WTC11 (cell line): ENCODE data around the gene KCNB1. TPM values are rescaled to one million over a fixed set of nuclear protein-coding genes. Genes with fewer than 3 reads are reported as not detected.

ENCODE experiments used
- ATAC-seq: fragments of 200-7000 bp; cut with Tn5 transposase; 2 replicates; pipeline ENCODE4 v1.10.0; 2021; ENCODE audit warnings: mild to moderate bottlenecking, moderate library complexity
- CTCF ChIA-PET: fragments of 300-600 bp; sonication (Branson Sonifier 250); formaldehyde crosslinking; loops from one replicate; lab custom pipeline; 2021; ENCODE audit warnings: antibody characterized with exemption; lab: Charles Lee
- POLR2A ChIA-PET: fragments of 350-600 bp; sonication (Branson Sonifier 250); formaldehyde crosslinking; loops from one replicate; lab custom pipeline; 2021; ENCODE audit warnings: antibody characterized with exemption; lab: Charles Lee
- DNase-seq: peaks from one replicate; pipeline ENCODE4 v3.0.0; 2021; ENCODE audit warnings: low spot score
- H3K27ac Mint-ChIP-seq: 2 replicates; pipeline ENCODE4 v1.8.0; 2021; ENCODE audit warnings: mixed read lengths
- H3K27me3 Mint-ChIP-seq: 2 replicates; pipeline ENCODE4 v1.8.0; 2021; ENCODE audit warnings: low read depth, mild to moderate bottlenecking, moderate library complexity, mixed read lengths
- H3K36me3 Mint-ChIP-seq: 2 replicates; pipeline ENCODE4 v1.8.0; 2021; ENCODE audit warnings: mixed read lengths
- H3K4me1 Mint-ChIP-seq: 2 replicates; pipeline ENCODE4 v1.8.0; 2022; ENCODE audit warnings: mixed read lengths
- H3K4me3 Mint-ChIP-seq: 2 replicates; pipeline ENCODE4 v1.8.0; 2021; ENCODE audit warnings: mild to moderate bottlenecking, moderate library complexity, mixed read lengths
- H3K9me3 Mint-ChIP-seq: 2 replicates; pipeline ENCODE4 v1.8.0; 2021; ENCODE audit warnings: mixed read lengths
- ATF1 ChIP-seq: sonication (generic); formaldehyde crosslinking; IDR thresholded peaks from 2 replicates; pipeline ENCODE4 v1.8.1; 2023; ENCODE audit warnings: mild to moderate bottlenecking, moderate library complexity, missing genetic modification reagents
- IRF1 ChIP-seq: sonication (generic); formaldehyde crosslinking; IDR thresholded peaks from 2 replicates; pipeline ENCODE4 v1.8.0; 2023; ENCODE audit warnings: missing genetic modification reagents
- MYBL2 ChIP-seq: sonication (generic); formaldehyde crosslinking; IDR thresholded peaks from 2 replicates; pipeline ENCODE4 v1.8.1; 2023; ENCODE audit warnings: mild to moderate bottlenecking, moderate library complexity, missing genetic modification reagents
- NFATC4 ChIP-seq: fragments of 250-450 bp; sonication (Bioruptor Pico); IDR thresholded peaks from 2 replicates; pipeline ENCODE4 v1.9.0; 2021; ENCODE audit warnings: mild to moderate bottlenecking
- NFE2L1 ChIP-seq: sonication (generic); formaldehyde crosslinking; IDR thresholded peaks from 2 replicates; pipeline ENCODE4 v1.8.1; 2023; ENCODE audit warnings: missing genetic modification reagents
- NFYB ChIP-seq: sonication (generic); formaldehyde crosslinking; conservative IDR thresholded peaks from 2 replicates; pipeline ENCODE4 v1.8.0; 2022; ENCODE audit warnings: low read depth, missing genetic modification reagents
- PRRX2 ChIP-seq: fragments of 250-450 bp; sonication (Bioruptor Pico); IDR thresholded peaks from 2 replicates; pipeline ENCODE4 v1.8.0; 2021; ENCODE audit warnings: mild to moderate bottlenecking
- TCF7 ChIP-seq: sonication (generic); formaldehyde crosslinking; IDR thresholded peaks from 2 replicates; pipeline ENCODE4 v1.8.0; 2022; ENCODE audit warnings: mild to moderate bottlenecking, low read depth, missing genetic modification reagents, moderate library complexity
- TP53 ChIP-seq: sonication (generic); formaldehyde crosslinking; IDR thresholded peaks from 2 replicates; pipeline ENCODE4 v1.8.1; 2023; ENCODE audit warnings: mild to moderate bottlenecking, missing genetic modification reagents
- ZNF232 ChIP-seq: sonication (generic); formaldehyde crosslinking; IDR thresholded peaks from 2 replicates; pipeline ENCODE4 v1.8.0; 2022; ENCODE audit warnings: mild to moderate bottlenecking, missing genetic modification reagents
- ZNF423 ChIP-seq: fragments of 250-450 bp; sonication (Bioruptor Pico); IDR thresholded peaks from 2 replicates; pipeline ENCODE4 v2.1.2; 2022; ENCODE audit warnings: mild to moderate bottlenecking, moderate library complexity
- total RNA-seq: library from RNA; stranded (reverse); gene quantifications from 3 replicates; pipeline ENCODE4 v1.2.3, GENCODE V29; 2021
- TF ChIP-seq, protein P1 (sequence below): sonication (generic); formaldehyde crosslinking; IDR thresholded peaks from 2 replicates; pipeline ENCODE4 v1.8.1; 2023; ENCODE audit warnings: mild to moderate bottlenecking, missing genetic modification reagents
- TF ChIP-seq, protein P2 (sequence below): sonication (generic); formaldehyde crosslinking; IDR thresholded peaks from 2 replicates; pipeline ENCODE4 v1.8.1; 2023; ENCODE audit warnings: mild to moderate bottlenecking, missing genetic modification reagents, moderate library complexity
- TF ChIP-seq, protein P3 (sequence below): sonication (generic); formaldehyde crosslinking; IDR thresholded peaks from 2 replicates; pipeline ENCODE4 v1.8.0; 2023; ENCODE audit warnings: missing genetic modification reagents, mild to moderate bottlenecking, borderline replicate concordance
- TF ChIP-seq, protein P4 (sequence below): fragments of 250-450 bp; sonication (Bioruptor Pico); IDR thresholded peaks from 2 replicates; pipeline ENCODE4 v1.9.0; 2021; ENCODE audit warnings: mild to moderate bottlenecking
- TF ChIP-seq, protein P5 (sequence below): fragments of 250-450 bp; sonication (Bioruptor Pico); IDR thresholded peaks from 2 replicates; pipeline ENCODE4 v2.1.2; 2022; ENCODE audit warnings: mild to moderate bottlenecking, moderate library complexity
- TF ChIP-seq, protein P6 (sequence below): sonication (generic); formaldehyde crosslinking; IDR thresholded peaks from 2 replicates; pipeline ENCODE4 v1.8.0; 2022; ENCODE audit warnings: missing genetic modification reagents

KCNB1 gene
- total RNA-seq, 1 experiment from 2014 or later = 1.1 TPM

GRCh38 chr20:49403911-49404310 is 78.6 kb downstream of the KCNB1 start:
- H3K9me3 Mint-ChIP-seq = peaks cover 12% of the 10 kb centered on the region
- CTCF ChIA-PET = interaction anchor here (1.2 to 2.4 kb wide), 4 partner anchors 18 to 205 kb away, joined by 3 to 8 read pairs (median 6); no protein-coding TSS in a partner anchor
- POLR2A ChIA-PET = no interaction called here
- H3K27ac Mint-ChIP-seq = no peak overlapping the region
- no peak overlapping the region for H3K4me3 Mint-ChIP-seq
- H3K36me3 Mint-ChIP-seq = no peaks in the 10 kb centered on the region
- H3K27me3 Mint-ChIP-seq = no peaks in the 10 kb centered on the region
- TF ChIP-seq, protein P1, sequence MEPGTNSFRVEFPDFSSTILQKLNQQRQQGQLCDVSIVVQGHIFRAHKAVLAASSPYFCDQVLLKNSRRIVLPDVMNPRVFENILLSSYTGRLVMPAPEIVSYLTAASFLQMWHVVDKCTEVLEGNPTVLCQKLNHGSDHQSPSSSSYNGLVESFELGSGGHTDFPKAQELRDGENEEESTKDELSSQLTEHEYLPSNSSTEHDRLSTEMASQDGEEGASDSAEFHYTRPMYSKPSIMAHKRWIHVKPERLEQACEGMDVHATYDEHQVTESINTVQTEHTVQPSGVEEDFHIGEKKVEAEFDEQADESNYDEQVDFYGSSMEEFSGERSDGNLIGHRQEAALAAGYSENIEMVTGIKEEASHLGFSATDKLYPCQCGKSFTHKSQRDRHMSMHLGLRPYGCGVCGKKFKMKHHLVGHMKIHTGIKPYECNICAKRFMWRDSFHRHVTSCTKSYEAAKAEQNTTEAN (CRISPR knock-in tag) = no peak
- TF ChIP-seq, protein P2, sequence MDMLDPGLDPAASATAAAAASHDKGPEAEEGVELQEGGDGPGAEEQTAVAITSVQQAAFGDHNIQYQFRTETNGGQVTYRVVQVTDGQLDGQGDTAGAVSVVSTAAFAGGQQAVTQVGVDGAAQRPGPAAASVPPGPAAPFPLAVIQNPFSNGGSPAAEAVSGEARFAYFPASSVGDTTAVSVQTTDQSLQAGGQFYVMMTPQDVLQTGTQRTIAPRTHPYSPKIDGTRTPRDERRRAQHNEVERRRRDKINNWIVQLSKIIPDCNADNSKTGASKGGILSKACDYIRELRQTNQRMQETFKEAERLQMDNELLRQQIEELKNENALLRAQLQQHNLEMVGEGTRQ (CRISPR knock-in tag) = no peak
- TF ChIP-seq NFATC4 (CRISPR knock-in tag) (no peak), ATF1 (CRISPR knock-in tag) (no peak), MYBL2 (CRISPR knock-in tag) (no peak), NFE2L1 (no peak), ZNF423 (CRISPR knock-in tag) (no peak)
- TF ChIP-seq, protein P3, sequence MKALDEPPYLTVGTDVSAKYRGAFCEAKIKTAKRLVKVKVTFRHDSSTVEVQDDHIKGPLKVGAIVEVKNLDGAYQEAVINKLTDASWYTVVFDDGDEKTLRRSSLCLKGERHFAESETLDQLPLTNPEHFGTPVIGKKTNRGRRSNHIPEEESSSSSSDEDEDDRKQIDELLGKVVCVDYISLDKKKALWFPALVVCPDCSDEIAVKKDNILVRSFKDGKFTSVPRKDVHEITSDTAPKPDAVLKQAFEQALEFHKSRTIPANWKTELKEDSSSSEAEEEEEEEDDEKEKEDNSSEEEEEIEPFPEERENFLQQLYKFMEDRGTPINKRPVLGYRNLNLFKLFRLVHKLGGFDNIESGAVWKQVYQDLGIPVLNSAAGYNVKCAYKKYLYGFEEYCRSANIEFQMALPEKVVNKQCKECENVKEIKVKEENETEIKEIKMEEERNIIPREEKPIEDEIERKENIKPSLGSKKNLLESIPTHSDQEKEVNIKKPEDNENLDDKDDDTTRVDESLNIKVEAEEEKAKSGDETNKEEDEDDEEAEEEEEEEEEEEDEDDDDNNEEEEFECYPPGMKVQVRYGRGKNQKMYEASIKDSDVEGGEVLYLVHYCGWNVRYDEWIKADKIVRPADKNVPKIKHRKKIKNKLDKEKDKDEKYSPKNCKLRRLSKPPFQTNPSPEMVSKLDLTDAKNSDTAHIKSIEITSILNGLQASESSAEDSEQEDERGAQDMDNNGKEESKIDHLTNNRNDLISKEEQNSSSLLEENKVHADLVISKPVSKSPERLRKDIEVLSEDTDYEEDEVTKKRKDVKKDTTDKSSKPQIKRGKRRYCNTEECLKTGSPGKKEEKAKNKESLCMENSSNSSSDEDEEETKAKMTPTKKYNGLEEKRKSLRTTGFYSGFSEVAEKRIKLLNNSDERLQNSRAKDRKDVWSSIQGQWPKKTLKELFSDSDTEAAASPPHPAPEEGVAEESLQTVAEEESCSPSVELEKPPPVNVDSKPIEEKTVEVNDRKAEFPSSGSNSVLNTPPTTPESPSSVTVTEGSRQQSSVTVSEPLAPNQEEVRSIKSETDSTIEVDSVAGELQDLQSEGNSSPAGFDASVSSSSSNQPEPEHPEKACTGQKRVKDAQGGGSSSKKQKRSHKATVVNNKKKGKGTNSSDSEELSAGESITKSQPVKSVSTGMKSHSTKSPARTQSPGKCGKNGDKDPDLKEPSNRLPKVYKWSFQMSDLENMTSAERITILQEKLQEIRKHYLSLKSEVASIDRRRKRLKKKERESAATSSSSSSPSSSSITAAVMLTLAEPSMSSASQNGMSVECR (CRISPR knock-in tag) = no peak
- no peak for DNase-seq
- H3K4me1 Mint-ChIP-seq = peaks cover 21% of the 10 kb centered on the region
- ATAC-seq = no peak

- Mint-ChIP-seq H3K4me1 (peaks cover 21% of the 10 kb centered on the region), H3K36me3 (no peaks in the 10 kb centered on the region), H3K27ac (no peak overlapping the region), H3K9me3 (peaks cover 12% of the 10 kb centered on the region), H3K4me3 (no peak overlapping the region), H3K27me3 (no peaks in the 10 kb centered on the region)
- POLR2A ChIA-PET = no interaction called here
- DNase-seq = no peak
- CTCF ChIA-PET = interaction anchor here (1.2 to 3.0 kb wide), 5 partner anchors 18 to 206 kb away, joined by 3 to 12 read pairs (median 7); no protein-coding TSS in a partner anchor
- TF ChIP-seq TP53 (CRISPR knock-in tag) = no peak
- no peak for TF ChIP-seq TCF7 (CRISPR knock-in tag)
- no peak for TF ChIP-seq NFYB
- TF ChIP-seq PRRX2 (CRISPR knock-in tag) = no peak
- TF ChIP-seq, protein P4, sequence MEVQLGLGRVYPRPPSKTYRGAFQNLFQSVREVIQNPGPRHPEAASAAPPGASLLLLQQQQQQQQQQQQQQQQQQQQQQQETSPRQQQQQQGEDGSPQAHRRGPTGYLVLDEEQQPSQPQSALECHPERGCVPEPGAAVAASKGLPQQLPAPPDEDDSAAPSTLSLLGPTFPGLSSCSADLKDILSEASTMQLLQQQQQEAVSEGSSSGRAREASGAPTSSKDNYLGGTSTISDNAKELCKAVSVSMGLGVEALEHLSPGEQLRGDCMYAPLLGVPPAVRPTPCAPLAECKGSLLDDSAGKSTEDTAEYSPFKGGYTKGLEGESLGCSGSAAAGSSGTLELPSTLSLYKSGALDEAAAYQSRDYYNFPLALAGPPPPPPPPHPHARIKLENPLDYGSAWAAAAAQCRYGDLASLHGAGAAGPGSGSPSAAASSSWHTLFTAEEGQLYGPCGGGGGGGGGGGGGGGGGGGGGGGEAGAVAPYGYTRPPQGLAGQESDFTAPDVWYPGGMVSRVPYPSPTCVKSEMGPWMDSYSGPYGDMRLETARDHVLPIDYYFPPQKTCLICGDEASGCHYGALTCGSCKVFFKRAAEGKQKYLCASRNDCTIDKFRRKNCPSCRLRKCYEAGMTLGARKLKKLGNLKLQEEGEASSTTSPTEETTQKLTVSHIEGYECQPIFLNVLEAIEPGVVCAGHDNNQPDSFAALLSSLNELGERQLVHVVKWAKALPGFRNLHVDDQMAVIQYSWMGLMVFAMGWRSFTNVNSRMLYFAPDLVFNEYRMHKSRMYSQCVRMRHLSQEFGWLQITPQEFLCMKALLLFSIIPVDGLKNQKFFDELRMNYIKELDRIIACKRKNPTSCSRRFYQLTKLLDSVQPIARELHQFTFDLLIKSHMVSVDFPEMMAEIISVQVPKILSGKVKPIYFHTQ = no peak
- no peak for TF ChIP-seq ZNF232 (CRISPR knock-in tag)
- no peak for TF ChIP-seq MYBL2 (CRISPR knock-in tag)
- no peak for ATAC-seq
Measured at GRCh38 chr20:49403012-49403411, 79.5 kb downstream of the KCNB1 start.

DNA sequence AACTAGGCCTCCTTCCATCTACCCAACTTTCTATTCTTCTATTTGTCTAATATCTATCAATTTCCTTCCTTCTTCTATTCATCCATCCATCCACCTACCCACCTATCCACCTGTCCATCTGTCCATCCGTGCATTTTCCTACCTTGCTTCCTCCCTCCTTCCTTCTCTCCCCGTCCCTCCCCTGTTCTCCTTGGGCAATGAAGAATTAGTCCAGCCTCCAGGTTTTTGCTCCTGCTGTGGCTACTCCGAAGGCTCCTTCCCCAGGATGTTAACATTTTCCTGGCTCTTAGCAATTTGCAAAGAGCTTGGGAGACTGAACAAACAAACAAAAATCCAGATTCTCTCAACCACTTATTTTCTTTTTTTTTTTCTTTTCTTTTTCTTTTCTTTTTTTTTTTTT is 81.6 kb downstream of the KCNB1 start:
- Mint-ChIP-seq H3K27ac (no peak overlapping the region; the same call in 1 of the 2 replicates), H3K9me3 (peaks cover 12% of the 10 kb centered on the region), H3K36me3 (no peaks in the 10 kb centered on the region), H3K4me1 (peaks cover 21% of the 10 kb centered on the region), H3K27me3 (no peaks in the 10 kb centered on the region), H3K4me3 (no peak overlapping the region)
- no peak for ATAC-seq
- DNase-seq = no peak
- no peak for TF ChIP-seq IRF1 (CRISPR knock-in tag)
- TF ChIP-seq, protein P5, sequence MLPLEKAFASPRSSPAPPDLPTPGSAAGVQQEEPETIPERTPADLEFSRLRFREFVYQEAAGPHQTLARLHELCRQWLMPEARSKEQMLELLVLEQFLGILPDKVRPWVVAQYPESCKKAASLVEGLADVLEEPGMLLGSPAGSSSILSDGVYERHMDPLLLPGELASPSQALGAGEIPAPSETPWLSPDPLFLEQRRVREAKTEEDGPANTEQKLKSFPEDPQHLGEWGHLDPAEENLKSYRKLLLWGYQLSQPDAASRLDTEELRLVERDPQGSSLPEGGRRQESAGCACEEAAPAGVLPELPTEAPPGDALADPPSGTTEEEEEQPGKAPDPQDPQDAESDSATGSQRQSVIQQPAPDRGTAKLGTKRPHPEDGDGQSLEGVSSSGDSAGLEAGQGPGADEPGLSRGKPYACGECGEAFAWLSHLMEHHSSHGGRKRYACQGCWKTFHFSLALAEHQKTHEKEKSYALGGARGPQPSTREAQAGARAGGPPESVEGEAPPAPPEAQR (CRISPR knock-in tag) = no peak
- TF ChIP-seq, protein P6, sequence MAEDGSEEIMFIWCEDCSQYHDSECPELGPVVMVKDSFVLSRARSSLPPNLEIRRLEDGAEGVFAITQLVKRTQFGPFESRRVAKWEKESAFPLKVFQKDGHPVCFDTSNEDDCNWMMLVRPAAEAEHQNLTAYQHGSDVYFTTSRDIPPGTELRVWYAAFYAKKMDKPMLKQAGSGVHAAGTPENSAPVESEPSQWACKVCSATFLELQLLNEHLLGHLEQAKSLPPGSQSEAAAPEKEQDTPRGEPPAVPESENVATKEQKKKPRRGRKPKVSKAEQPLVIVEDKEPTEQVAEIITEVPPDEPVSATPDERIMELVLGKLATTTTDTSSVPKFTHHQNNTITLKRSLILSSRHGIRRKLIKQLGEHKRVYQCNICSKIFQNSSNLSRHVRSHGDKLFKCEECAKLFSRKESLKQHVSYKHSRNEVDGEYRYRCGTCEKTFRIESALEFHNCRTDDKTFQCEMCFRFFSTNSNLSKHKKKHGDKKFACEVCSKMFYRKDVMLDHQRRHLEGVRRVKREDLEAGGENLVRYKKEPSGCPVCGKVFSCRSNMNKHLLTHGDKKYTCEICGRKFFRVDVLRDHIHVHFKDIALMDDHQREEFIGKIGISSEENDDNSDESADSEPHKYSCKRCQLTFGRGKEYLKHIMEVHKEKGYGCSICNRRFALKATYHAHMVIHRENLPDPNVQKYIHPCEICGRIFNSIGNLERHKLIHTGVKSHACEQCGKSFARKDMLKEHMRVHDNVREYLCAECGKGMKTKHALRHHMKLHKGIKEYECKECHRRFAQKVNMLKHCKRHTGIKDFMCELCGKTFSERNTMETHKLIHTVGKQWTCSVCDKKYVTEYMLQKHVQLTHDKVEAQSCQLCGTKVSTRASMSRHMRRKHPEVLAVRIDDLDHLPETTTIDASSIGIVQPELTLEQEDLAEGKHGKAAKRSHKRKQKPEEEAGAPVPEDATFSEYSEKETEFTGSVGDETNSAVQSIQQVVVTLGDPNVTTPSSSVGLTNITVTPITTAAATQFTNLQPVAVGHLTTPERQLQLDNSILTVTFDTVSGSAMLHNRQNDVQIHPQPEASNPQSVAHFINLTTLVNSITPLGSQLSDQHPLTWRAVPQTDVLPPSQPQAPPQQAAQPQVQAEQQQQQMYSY (CRISPR knock-in tag) = peak; percentile 92
- CTCF ChIA-PET = interaction anchor here (3.0 kb wide), 1 partner anchor 16 kb away, joined by 12 read pairs; no protein-coding TSS in a partner anchor
- POLR2A ChIA-PET = no interaction called here
